GM19351 (cell line): ENCODE data around the gene TMEM238L.

Experiments used
- ATAC-seq: cut with Tn5 transposase; IDR thresholded peaks from one replicate; pipeline ENCODE4 v1.9.1; 2021; ENCODE audit warnings: mild to moderate bottlenecking, moderate library complexity; ENCODE audit not compliant: unreplicated experiment

TMEM238L gene

GRCh38 chr17:10775740-10776356 is 28.1 kb downstream of the TMEM238L start:
- no peak for ATAC-seq

GRCh38 chr17:10775058-10775457 is 28.8 kb downstream of the TMEM238L start:
- ATAC-seq: no peak

GRCh38 chr17:10773391-10773790 is 30.5 kb downstream of the TMEM238L start:
- ATAC-seq: no peak

- ATAC-seq: no peak
Measured at GRCh38 chr17:10772425-10773380, 31.2 kb downstream of the TMEM238L start.

- ATAC-seq: no peak
Measured at GRCh38 chr17:10771148-10771547, 32.8 kb downstream of the TMEM238L start.

GRCh38 chr17:10769840-10770239 is 34.1 kb downstream of the TMEM238L start:
- no peak for ATAC-seq

GRCh38 chr17:10768750-10769251 is 35.1 kb downstream of the TMEM238L start:
- ATAC-seq: no peak

GRCh38 chr17:10767232-10767631 is 36.7 kb downstream of the TMEM238L start:
- ATAC-seq: no peak

GRCh38 chr17:10762037-10762436 is 41.9 kb downstream of the TMEM238L start:
- ATAC-seq: no peak

- ATAC-seq: no peak
Measured at GRCh38 chr17:10761281-10761680, 42.6 kb downstream of the TMEM238L start.

GRCh38 chr17:10758062-10758461 is 45.8 kb downstream of the TMEM238L start:
- ATAC-seq: no peak

- no peak for ATAC-seq
Measured at GRCh38 chr17:10757647-10758046, 46.3 kb downstream of the TMEM238L start.

- ATAC-seq: no peak
Measured at GRCh38 chr17:10757067-10757466, 46.8 kb downstream of the TMEM238L start.

GRCh38 chr17:10756619-10757018 is 47.3 kb downstream of the TMEM238L start:
- ATAC-seq: no peak

GRCh38 chr17:10756185-10756584 is 47.7 kb downstream of the TMEM238L start:
- no peak for ATAC-seq

GRCh38 chr17:10755592-10756127 is 48.2 kb downstream of the TMEM238L start:
- no peak for ATAC-seq

- no peak for ATAC-seq
Measured at GRCh38 chr17:10754861-10755591, 48.9 kb downstream of the TMEM238L start.

- ATAC-seq: no peak
Measured at GRCh38 chr17:10754109-10754508, 49.8 kb downstream of the TMEM238L start.

GRCh38 chr17:10752696-10753095 is 51.2 kb downstream of the TMEM238L start:
- no peak for ATAC-seq

GRCh38 chr17:10751563-10751962 is 52.3 kb downstream of the TMEM238L start:
- ATAC-seq: no peak

- no peak for ATAC-seq
Measured at GRCh38 chr17:10750210-10750609, 53.7 kb downstream of the TMEM238L start.
